HK-2 (cell line): ENCODE measurements around the gene NFATC1.
"Not testable (repeated sequence)": the region's sequence is repeated elsewhere in the genome, so short reads cannot be mapped to it uniquely, and the experiment has no call there.

ENCODE experiments used
- DNase-seq: peaks from one replicate; pipeline ENCODE4 v3.0.0-alpha.2; 2018; ENCODE audit not compliant: unreplicated experiment

The NFATC1 gene

DNA sequence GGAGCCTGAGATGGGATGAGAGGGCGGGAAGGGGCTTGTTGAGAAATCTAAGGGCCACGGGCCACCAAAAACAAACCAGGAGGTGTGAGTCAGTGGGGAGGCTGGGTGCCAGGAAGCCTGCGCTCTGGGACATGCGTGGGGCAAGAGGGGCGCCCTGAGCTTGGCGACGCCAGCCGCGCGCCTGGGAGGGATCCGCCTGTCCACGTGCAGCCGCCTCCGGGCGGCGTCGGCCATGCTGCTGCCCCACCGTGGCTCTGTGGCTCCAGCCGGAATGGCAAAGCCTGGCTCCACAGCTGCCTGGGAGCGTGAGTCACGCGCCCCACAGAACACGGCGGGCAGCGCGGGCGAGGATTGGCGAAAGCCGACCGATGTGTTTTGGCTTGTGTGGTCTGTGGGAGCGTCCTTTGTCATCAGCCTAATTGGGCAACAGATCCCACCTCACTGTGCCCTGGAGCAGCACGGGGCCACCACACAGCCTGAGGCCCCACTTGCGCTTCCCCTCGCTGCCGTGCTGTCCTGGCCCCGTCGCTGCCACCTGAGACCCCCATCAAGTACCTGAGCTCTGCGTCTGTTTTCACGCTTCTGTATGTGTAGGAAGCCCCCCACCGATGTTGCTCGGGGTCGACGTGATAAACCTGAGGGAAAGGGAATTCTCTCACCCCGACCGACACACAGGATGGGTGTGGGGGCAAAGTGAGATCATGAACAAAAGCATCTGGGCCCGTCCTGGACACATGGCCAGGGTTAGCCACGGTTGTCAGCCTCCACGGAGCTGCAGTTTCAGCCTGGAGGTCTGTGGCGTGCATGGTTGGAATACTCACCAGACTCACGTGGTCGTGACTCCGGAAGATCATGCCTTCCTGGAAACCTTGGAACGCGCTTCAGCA lies 80.5 kb downstream of the NFATC1 start:
- DNase-seq, result no peak

- DNase-seq, result no peak
These were observed 81.3 kb downstream of the NFATC1 start for GRCh38 chr18:79476918-79477571.

GRCh38 chr18:79477711-79478483 lies 82.2 kb downstream of the NFATC1 start:
- no peak for DNase-seq

- DNase-seq, result no peak
These were observed 82.9 kb downstream of the NFATC1 start for GRCh38 chr18:79478484-79479115.

GRCh38 chr18:79479116-79479760 lies 83.5 kb downstream of the NFATC1 start:
- no peak for DNase-seq

DNA sequence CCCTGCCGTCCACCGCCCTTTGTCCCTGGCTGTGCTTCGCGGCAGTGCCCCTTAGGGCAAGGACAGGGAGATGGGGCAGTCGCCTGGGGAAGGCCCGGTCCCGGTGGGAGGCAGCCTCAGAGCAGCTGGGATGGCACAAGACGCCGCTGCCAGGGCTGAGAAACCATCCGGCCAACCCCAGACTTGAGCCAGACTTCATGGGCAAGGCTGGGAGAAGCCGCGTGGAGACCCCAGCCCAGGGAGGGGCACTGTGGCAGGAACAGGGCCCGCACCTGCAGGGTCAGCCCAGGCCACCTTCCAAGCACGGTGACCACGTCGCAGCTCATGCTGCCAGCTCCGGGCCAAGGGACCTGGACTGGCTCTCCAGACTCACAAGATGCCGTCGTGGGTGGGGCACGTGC lies 84.0 kb downstream of the NFATC1 start:
- DNase-seq, result no peak

- DNase-seq, result no peak
These were observed 84.7 kb downstream of the NFATC1 start for GRCh38 chr18:79480171-79481045.

GRCh38 chr18:79481046-79481790 lies 85.5 kb downstream of the NFATC1 start:
- DNase-seq, result no peak

DNA sequence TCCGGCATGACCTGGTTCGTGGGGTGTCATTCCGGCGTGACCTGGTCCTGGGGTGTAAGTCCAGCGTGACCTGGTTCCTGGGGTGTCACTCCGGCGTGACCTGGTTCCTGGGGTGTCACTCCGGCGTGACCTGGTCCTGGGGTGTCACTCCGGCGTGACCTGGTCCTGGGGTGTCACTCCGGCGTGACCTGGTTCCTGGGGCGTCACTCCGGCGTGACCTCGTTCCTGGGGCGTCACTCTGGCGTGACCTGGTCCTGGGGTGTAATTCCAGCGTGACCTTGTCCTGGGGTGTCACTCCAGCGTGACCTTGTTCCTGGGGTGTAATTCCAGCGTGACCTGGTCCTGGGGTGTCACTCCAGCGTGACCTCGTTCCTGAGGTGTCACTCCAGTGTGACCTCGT lies 87.7 kb downstream of the NFATC1 start:
- DNase-seq, result not testable (repeated sequence)

- no peak for DNase-seq
These were observed 88.3 kb downstream of the NFATC1 start for GRCh38 chr18:79483971-79484491.

DNA sequence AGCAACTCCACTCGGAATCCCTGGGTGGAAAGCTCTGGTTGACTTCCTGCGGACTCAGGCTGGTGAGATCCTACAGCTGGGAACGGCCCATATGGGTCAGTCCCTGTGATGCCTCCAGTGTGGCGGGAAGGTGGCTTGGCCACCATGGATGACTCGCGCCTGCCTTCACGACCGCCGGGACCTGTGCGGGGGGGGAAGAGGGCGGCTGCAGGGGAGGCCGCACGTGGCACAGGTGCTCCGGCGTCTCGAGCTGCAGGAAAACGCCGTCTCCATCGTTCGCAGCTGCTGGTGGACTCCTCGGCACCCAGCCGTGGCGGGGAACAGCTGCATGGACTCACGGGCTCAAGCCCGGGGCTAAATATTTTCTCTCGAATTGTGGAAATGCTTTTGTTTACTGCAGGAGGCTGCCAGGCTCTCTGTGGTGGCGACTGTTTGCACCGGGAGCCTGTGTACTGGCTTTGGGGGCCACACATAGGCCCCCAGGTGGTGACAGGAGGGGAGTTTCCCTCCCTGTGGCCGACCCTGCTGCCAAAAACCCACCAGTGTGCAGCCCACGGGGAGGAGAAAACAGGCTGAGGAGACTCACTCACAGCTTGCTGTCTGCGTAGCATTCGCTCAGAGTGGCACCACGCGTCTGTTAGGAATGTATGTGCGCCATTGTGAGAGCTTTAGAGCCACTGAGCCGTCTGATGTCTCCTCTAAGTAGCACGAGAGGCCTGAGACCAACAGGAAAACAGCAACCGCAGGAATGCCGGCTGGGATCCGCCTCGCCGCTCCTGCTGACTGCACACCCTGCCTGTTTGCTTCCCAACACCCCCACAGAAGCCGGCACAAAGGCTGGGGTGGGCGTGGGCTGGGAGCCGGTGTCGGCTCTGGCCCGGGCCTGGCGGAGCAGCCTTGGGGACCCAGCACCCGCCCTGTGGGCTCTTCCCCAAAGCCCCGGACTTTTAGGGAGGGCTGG lies 89.2 kb downstream of the NFATC1 start:
- DNase-seq, result peak; percentile 80

DNA sequence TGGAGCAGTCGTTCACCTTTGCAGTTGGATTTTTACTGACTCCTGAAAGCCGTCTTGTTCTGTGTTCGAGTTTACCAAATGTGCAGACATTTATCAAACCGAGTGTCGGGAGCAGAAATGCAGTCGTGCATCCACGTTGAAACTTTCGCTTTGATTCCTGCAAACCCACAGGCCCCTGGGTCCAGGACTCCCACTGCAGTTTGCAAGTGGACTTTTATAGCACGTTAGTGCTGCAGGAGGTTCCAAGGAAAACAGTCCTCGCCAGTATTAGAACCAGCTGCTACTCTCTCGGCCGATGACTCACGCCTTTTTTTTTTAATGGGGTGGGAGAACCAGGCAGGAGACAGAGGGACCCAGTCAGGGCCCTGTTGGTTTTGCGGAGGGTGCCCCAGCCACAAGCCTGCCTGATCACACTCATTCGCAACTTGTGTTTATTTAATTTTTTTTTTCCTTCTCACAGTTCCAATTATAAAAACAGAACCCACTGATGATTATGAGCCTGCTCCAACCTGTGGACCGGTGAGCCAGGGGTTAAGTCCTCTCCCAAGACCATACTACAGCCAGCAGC lies 90.1 kb downstream of the NFATC1 start:
- peak; percentile 30 for DNase-seq

DNA sequence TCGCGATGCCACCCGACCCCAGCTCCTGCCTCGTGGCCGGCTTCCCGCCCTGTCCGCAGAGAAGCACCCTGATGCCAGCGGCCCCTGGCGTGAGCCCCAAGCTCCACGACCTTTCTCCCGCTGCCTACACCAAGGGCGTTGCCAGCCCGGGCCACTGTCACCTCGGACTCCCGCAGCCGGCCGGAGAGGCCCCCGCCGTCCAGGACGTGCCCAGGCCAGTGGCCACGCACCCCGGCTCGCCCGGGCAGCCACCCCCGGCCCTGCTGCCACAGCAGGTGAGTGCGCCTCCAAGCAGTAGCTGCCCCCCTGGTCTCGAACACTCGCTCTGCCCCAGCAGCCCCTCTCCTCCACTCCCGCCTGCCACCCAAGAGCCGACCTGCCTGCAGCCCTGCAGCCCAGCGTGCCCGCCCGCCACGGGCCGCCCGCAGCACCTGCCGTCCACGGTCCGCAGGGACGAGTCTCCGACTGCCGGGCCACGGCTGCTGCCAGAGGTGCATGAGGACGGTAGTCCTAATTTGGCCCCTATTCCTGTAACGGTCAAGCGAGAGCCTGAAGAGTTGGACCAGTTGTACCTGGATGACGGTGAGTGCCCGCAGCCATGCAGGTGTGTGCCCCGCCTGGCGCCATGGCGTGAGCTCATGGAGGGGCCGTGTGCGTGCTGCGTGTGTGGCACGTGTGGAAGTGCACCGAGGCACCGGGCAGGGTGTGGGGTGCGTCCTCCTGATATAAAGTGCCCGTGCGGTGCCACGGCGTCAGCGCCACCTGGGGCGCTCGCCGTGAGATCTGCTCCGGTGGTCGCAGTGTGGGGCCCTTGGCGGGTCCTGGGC lies 90.8 kb downstream of the NFATC1 start:
- DNase-seq, result no peak

- DNase-seq, result no peak
These were observed 91.6 kb downstream of the NFATC1 start for GRCh38 chr18:79487183-79487800.

DNA sequence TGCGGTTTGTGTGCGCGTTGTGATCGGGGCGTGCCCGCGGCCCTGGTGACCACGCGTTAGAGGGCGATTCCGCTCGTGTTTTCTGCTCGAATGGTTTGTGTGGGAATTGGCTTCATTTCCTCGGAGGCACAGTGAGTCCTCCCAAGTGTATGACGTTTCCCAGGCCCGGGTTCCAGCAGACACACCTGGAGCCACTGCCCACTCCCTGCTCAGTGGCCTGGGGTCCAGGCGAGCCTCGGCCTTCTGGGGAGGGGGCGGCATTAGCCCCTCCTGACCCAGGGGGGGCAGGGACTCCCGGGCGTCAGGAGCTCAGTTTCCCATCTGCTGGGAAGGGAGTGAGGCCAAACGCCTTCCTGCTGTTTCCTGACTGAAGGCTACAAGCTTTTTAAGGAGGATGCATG lies 92.1 kb downstream of the NFATC1 start:
- DNase-seq, result no peak

- DNase-seq, result no peak
These were observed 92.8 kb downstream of the NFATC1 start for GRCh38 chr18:79488311-79489050.
